ENCODE data around the gene BPIFB2. TPM values are rescaled to one million over a fixed set of nuclear protein-coding genes. Genes with fewer than 3 reads are reported as not detected.
A peak's percentile ranks its signal among the peaks of the same experiment; 100 is the strongest.

The BPIFB2 gene
- total and polyA plus RNA-seq, 10 of the 15 experiments (the other 5 are each of a cell fraction or from before 2014, with no cell fraction given) = not detected

- in situ Hi-C loops (cut with MboI) = no loop called here
- Histone ChIP-seq H3K27ac (ENCODE audit: control insufficient read depth, insufficient read depth) (no peak overlapping the region), H3K36me3 (ENCODE audit: control insufficient read depth in 2 of 2, insufficient read depth in 2 of 2, low read length in 1 of 2) (no peaks in the 10 kb centered on the region), H3K4me1 (ENCODE audit: control insufficient read depth, insufficient read depth, low read length) (no peaks in the 10 kb centered on the region), H4K20me1 (ENCODE audit: control insufficient read depth, insufficient read depth) (no peaks in the 10 kb centered on the region), H3K9me3 (replicated peaks; ENCODE audit: control insufficient read depth, insufficient read depth, low read length) (no peaks in the 10 kb centered on the region), H3K4me2 (ENCODE audit: control insufficient read depth, insufficient read depth) (no peak overlapping the region), H2AFZ (ENCODE audit: control insufficient read depth, low read depth, low read length) (no peak overlapping the region), H3K9ac (ENCODE audit: control insufficient read depth, insufficient read depth, low read length) (no peak overlapping the region), H3K4me3 (no peak overlapping the region), H3K79me2 (ENCODE audit: control insufficient read depth, insufficient read depth, low read length) (no peaks in the 10 kb centered on the region), H3K27me3 (replicated peaks in 1 of 2; ENCODE audit: control insufficient read depth in 2 of 2, insufficient read depth in 2 of 2, low read length in 1 of 2) (no peaks in the 10 kb centered on the region)
- ChIA-PET SMC1A (ENCODE audit: uncharacterized antibody, unreplicated experiment) (no interaction called here), RAD21 (ENCODE audit: unreplicated experiment) (interaction anchor here (0.9 kb wide), 1 partner anchor 12 kb away, joined by 3 read pairs; no protein-coding TSS in a partner anchor), CTCF (no interaction called here), POLR2A (no interaction called here)
- no peak for TF ChIP-seq BRCA1 (IDR thresholded peaks at IDR 0.05; ENCODE audit: low read depth, low read length)
- TF ChIP-seq TAF1 (IDR thresholded peaks at IDR 0.05; ENCODE audit: borderline replicate concordance, low read depth, low read length) = no peak
- no peak for ATAC-seq
- no TSS peak for BruUV-seq (replicated peaks)
- no peak for DNase-seq (ENCODE audit: low read depth, low spot score)
- FAIRE-seq = no peak
- intact Hi-C loops (cut with micrococcal nuclease; ENCODE audit: unreplicated experiment) = no loop called here
Measured at GRCh38 chr20:32995802-32996201, 11.7 kb upstream of the BPIFB2 start.

- no peak overlapping the region for H3K27ac ChIP-seq (ENCODE audit: control insufficient read depth, insufficient read depth)
- POLR2A ChIA-PET = no interaction called here
- ATAC-seq (no peak), DNase-seq (ENCODE audit: low read depth, low spot score) (no peak), FAIRE-seq (peak; percentile 13)
- SMC1A ChIA-PET (ENCODE audit: uncharacterized antibody, unreplicated experiment) = no interaction called here
- no peaks in the 10 kb centered on the region for H3K9me3 ChIP-seq (replicated peaks; ENCODE audit: control insufficient read depth, insufficient read depth, low read length)
- in situ Hi-C loops (cut with MboI) (no loop called here), intact Hi-C loops (cut with micrococcal nuclease; ENCODE audit: unreplicated experiment) (no loop called here)
- no peaks in the 10 kb centered on the region for H4K20me1 ChIP-seq (ENCODE audit: control insufficient read depth, insufficient read depth)
- H3K4me1 ChIP-seq (ENCODE audit: control insufficient read depth, insufficient read depth, low read length) = no peaks in the 10 kb centered on the region
- H3K27me3 ChIP-seq (replicated peaks in 1 of 2; ENCODE audit: control insufficient read depth in 2 of 2, insufficient read depth in 2 of 2, low read length in 1 of 2) = no peaks in the 10 kb centered on the region
- no peaks in the 10 kb centered on the region for H3K79me2 ChIP-seq (ENCODE audit: control insufficient read depth, insufficient read depth, low read length)
- BruUV-seq (replicated peaks) = no TSS peak
- no peak overlapping the region for H3K4me2 ChIP-seq (ENCODE audit: control insufficient read depth, insufficient read depth)
- RAD21 ChIA-PET (ENCODE audit: unreplicated experiment) = no interaction called here
- 25% methylated on average over 2 of the region's 2 CpGs for WGBS (ENCODE audit: insufficient coverage, insufficient replicate concordance, low lambda C conversion rate, missing lambda C conversion rate)
- no peak overlapping the region for H3K9ac ChIP-seq (ENCODE audit: control insufficient read depth, insufficient read depth, low read length)
- no peak overlapping the region for H3K4me3 ChIP-seq
- CTCF ChIA-PET = no interaction called here
- H2AFZ ChIP-seq (ENCODE audit: control insufficient read depth, low read depth, low read length) = no peak overlapping the region
- H3K36me3 ChIP-seq (ENCODE audit: control insufficient read depth in 2 of 2, insufficient read depth in 2 of 2, low read length in 1 of 2) = no peaks in the 10 kb centered on the region
- TF ChIP-seq ASH2L (IDR thresholded peaks at IDR 0.05; ENCODE audit: borderline replicate concordance, low read depth) (no peak), REST (IDR thresholded peaks at IDR 0.05; ENCODE audit: low read depth, low read length) (no peak), RFX5 (IDR thresholded peaks at IDR 0.05; ENCODE audit: low read depth, low read length) (no peak), POLR2A (IDR thresholded peaks at IDR 0.05; ENCODE audit: low read depth, low read length) (no peak), PRDM15 (CRISPR knock-in tag; IDR thresholded peaks at IDR 0.05) (no peak), BRCA1 (IDR thresholded peaks at IDR 0.05; ENCODE audit: low read depth, low read length) (no peak), CHD2 (IDR thresholded peaks at IDR 0.05; ENCODE audit: borderline replicate concordance, low read depth, low read length) (no peak), ATF3 (IDR thresholded peaks at IDR 0.05; ENCODE audit: borderline replicate concordance, extremely low read depth, low read depth, low read length) (no peak)
Measured at GRCh38 chr20:32997431-32997830, 10.1 kb upstream of the BPIFB2 start.

Data from GM12878 (cell line).